Body of pancreas (tissue), 4 donors: ENCODE measurements around the gene ANTXR1.

Experiments
- POLR2A ChIP-seq, 3 donors: fragments of 450-650 bp; IDR thresholded peaks; one replicate each; pipeline ENCODE4 v1.6.1; 2016; ENCODE audit warnings: antibody characterized with exemption in 3 of 3, mild to moderate bottlenecking in 2 of 3
- TF ChIP-seq, protein P1 (sequence below), 7 experiments: fragments of 450-650 bp in 4 of 7; fragments of 200-600 bp in 3 of 7; sonication (generic) in 3 of 7; IDR thresholded peaks; one replicate each; pipeline ENCODE4 v1.5.1; 2016 to 2019; ENCODE audit warnings: antibody characterized with exemption in 7 of 7

DNA sequence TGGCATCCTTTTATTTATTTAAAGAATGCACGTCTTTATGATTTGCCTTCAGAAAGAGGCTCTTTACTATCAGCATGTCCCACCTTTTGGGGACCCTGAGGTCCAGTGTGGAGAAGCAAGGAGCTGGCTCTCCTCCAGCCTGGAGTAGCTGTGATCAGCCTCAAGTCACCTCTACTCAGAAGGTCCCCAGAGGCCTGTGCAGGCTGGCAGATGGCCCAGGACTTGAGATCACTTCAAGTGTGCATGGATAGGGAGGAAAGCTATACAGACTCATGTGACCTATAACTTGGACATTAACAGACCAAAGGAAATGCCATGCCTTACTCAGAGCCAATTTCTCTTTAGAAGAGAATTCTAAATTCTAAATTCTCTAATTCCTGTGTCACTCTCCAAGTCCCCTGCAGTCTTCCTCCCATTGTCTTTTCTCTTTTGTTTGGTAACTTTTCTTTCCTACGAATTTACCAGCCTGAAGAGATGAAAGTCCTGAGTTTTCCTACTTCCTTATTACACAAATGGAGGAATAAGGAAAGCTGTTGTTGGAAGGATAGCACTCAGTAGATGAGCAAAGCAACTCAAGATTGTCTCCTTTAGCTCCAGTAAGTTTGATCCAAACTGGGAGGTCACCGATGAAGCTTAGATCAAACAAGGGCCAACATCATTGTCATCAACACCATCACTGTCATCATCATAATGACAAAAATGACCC is 210.1 kb downstream of the ANTXR1 start:
- TF ChIP-seq POLR2A (IDR thresholded peaks at IDR 0.05) = no peak
- TF ChIP-seq, protein P1, sequence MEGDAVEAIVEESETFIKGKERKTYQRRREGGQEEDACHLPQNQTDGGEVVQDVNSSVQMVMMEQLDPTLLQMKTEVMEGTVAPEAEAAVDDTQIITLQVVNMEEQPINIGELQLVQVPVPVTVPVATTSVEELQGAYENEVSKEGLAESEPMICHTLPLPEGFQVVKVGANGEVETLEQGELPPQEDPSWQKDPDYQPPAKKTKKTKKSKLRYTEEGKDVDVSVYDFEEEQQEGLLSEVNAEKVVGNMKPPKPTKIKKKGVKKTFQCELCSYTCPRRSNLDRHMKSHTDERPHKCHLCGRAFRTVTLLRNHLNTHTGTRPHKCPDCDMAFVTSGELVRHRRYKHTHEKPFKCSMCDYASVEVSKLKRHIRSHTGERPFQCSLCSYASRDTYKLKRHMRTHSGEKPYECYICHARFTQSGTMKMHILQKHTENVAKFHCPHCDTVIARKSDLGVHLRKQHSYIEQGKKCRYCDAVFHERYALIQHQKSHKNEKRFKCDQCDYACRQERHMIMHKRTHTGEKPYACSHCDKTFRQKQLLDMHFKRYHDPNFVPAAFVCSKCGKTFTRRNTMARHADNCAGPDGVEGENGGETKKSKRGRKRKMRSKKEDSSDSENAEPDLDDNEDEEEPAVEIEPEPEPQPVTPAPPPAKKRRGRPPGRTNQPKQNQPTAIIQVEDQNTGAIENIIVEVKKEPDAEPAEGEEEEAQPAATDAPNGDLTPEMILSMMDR (IDR thresholded peaks at IDR 0.05) = no peak
